Progenitor cell of endocrine pancreas (in vitro differentiated cells): Measurements from ENCODE around the gene CCDC178. TPM values are rescaled to one million over a fixed set of nuclear protein-coding genes. Genes with fewer than 3 reads are reported as not detected.

Experiments
- DNase-seq: peaks from one replicate; pipeline ENCODE4 v3.0.0; 2021; ENCODE audit warnings: low spot score; ENCODE audit not compliant: unreplicated experiment
- H3K27ac Mint-ChIP-seq: 2 replicates; pipeline ENCODE4 v1.8.0; 2021; ENCODE audit warnings: mild to moderate bottlenecking, moderate library complexity, mixed read lengths
- H3K27me3 Mint-ChIP-seq: 2 replicates; pipeline ENCODE4 v1.8.0; 2021; ENCODE audit warnings: mixed read lengths
- H3K36me3 Mint-ChIP-seq: 2 replicates; pipeline ENCODE4 v1.8.0; 2022; ENCODE audit warnings: mixed read lengths; ENCODE audit not compliant: insufficient read depth
- H3K4me1 Mint-ChIP-seq: 2 replicates; pipeline ENCODE4 v1.8.0; 2021; ENCODE audit warnings: low read depth, mixed read lengths
- H3K4me3 Mint-ChIP-seq: 2 replicates; pipeline ENCODE4 v1.8.0; 2021; ENCODE audit warnings: low read depth, mild to moderate bottlenecking, moderate library complexity, mixed read lengths
- H3K9me3 Mint-ChIP-seq: 2 replicates; pipeline ENCODE4 v1.8.0; 2021; ENCODE audit warnings: low read depth, mixed read lengths
- total RNA-seq: library from RNA; stranded (reverse); gene quantifications from 2 replicates; pipeline ENCODE4 v1.2.1, GENCODE V29; 2021
- TF ChIP-seq, protein P1 (sequence below): fragments of 200-600 bp; sonication (generic); IDR thresholded peaks from one replicate; pipeline ENCODE4 v1.5.0; 2021; ENCODE audit warnings: antibody characterized with exemption, mild to moderate bottlenecking; ENCODE audit not compliant: unreplicated experiment

The CCDC178 gene
- total RNA-seq, 1 donor from 2014 or later, result not detected

DNA sequence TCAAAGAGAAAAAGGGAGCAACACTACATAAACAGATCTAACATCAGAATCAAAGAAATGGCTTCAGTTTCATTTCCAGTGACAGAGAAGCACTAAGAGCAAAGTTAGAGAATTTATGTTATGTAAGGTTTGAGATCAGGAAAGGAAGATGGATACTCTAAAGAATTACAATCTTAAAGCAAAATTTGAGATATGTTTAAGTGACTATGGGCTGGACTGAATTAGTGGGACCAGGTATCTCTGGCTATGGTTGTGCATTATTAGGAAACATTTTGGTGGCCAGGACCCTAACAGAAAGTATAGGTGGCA is 208.2 kb downstream of the CCDC178 start:
- Mint-ChIP-seq H3K9me3 (no peaks in the 10 kb centered on the region), H3K36me3 (no peaks in the 10 kb centered on the region), H3K27me3 (no peaks in the 10 kb centered on the region), H3K4me3 (no peak overlapping the region), H3K4me1 (peaks cover 4% of the 10 kb centered on the region), H3K27ac (peak overlapping the region; percentile 69)
- no peak for DNase-seq
- TF ChIP-seq, protein P1, sequence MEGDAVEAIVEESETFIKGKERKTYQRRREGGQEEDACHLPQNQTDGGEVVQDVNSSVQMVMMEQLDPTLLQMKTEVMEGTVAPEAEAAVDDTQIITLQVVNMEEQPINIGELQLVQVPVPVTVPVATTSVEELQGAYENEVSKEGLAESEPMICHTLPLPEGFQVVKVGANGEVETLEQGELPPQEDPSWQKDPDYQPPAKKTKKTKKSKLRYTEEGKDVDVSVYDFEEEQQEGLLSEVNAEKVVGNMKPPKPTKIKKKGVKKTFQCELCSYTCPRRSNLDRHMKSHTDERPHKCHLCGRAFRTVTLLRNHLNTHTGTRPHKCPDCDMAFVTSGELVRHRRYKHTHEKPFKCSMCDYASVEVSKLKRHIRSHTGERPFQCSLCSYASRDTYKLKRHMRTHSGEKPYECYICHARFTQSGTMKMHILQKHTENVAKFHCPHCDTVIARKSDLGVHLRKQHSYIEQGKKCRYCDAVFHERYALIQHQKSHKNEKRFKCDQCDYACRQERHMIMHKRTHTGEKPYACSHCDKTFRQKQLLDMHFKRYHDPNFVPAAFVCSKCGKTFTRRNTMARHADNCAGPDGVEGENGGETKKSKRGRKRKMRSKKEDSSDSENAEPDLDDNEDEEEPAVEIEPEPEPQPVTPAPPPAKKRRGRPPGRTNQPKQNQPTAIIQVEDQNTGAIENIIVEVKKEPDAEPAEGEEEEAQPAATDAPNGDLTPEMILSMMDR, result no peak

DNA sequence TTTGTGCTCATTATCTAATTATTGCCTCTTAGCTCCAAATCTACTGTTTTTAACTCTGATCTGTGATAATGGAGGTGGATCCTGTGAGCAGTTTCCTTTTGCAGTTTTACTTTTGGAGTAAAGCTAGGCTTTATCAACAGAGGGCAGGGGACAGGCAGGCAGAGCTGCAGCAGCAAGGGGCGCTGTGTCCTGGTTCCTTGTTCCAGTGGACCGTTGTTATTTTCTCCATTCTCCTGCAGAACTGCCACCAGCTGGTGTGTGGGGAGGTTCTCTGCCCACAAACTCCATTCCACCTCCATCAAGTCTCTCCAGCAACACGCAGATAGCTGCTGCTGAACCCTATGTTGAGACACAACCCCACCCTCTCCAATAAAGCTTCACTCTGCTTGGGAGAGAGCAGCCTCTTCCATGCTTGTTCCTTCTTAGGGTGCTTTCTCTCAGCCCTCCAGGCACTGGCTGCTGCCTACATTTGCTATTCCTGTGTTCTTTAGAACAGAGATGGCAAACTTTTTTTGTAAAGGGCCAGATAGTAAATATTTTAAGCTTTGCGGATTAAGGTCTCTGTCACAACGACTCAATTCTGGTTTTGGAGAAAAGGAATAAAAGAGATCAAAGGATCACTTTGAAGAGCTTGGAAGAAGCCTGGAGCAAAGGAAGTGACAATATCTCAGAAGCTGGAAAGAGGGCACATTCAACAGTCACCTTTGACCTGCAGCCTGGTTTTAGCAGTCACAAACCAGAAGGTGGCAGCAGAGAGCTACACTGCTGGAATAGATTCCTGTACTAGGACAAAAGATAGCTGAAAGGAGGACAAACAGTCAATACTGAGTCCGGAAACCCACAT is 208.8 kb downstream of the CCDC178 start:
- TF ChIP-seq, protein P1, result peak; percentile 97
- Mint-ChIP-seq H3K4me3 (no peak overlapping the region), H3K9me3 (no peaks in the 10 kb centered on the region)

DNA sequence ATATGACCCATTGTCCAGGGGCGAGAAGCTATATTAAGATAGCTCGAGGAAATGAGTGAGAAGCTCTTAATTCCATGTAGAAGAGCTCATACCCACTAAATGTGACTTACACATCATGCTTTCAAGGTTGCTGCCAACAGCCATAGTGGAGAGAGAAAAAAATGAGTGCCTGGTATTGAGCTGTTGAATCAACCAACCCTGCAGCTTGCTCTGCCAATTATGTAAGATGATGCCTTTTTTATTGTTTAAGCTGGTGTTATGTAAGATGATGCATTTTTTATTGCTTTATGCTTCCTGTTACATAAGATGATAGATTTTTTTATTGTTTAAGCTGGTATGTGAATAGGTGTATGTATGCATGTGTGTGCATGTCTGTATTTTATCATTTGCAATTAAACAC is 228.2 kb downstream of the CCDC178 start:
- Mint-ChIP-seq H3K4me3 (no peak overlapping the region), H3K9me3 (no peaks in the 10 kb centered on the region), H3K36me3 (no peaks in the 10 kb centered on the region), H3K27me3 (peaks cover 19% of the 10 kb centered on the region), H3K4me1 (no peaks in the 10 kb centered on the region), H3K27ac (no peak overlapping the region)
- no peak for DNase-seq
- TF ChIP-seq, protein P1, result no peak

More for the DNA sequence above, 208.8 kb downstream of the CCDC178 start:
- no peaks in the 10 kb centered on the region for H3K36me3 Mint-ChIP-seq
- H3K4me1 Mint-ChIP-seq, result peaks cover 4% of the 10 kb centered on the region
- H3K27me3 Mint-ChIP-seq, result no peaks in the 10 kb centered on the region
- peak; percentile 70 for DNase-seq
- H3K27ac Mint-ChIP-seq, result peak overlapping the region; percentile 69

DNA sequence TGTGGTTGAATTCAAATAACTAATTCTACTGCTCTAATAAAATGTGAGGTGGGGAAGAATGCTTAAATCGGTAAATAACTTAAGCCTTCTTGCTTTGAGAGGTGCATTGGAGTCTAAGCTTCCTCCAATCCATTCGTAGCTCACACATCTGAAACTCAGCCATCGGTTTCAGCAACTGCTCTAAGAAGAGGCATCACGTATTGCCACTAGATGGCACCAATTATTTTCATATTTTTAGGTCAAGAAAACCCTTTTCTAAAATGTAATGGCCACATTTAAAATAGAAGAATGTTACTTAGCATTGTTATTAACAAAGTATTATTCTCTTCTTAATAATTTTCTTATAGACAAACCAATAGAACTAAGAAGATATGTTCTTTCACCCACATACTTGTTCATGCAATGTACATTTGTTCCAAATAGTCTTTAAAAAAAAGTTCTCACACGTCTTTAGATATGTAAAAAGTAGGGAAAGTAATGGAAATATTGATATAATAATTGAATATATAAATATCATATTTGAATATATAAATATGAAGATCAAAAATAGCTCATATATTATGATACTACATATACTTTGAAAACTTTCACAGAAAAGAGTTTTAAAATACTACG is 229.8 kb downstream of the CCDC178 start:
- no peaks in the 10 kb centered on the region for H3K4me1 Mint-ChIP-seq
- no peaks in the 10 kb centered on the region for H3K36me3 Mint-ChIP-seq
- H3K4me3 Mint-ChIP-seq, result no peak overlapping the region
- peaks cover 23% of the 10 kb centered on the region for H3K27me3 Mint-ChIP-seq
- H3K27ac Mint-ChIP-seq, result no peak overlapping the region
- DNase-seq, result no peak
- no peaks in the 10 kb centered on the region for H3K9me3 Mint-ChIP-seq
- TF ChIP-seq, protein P1, result peak; percentile 85

DNA sequence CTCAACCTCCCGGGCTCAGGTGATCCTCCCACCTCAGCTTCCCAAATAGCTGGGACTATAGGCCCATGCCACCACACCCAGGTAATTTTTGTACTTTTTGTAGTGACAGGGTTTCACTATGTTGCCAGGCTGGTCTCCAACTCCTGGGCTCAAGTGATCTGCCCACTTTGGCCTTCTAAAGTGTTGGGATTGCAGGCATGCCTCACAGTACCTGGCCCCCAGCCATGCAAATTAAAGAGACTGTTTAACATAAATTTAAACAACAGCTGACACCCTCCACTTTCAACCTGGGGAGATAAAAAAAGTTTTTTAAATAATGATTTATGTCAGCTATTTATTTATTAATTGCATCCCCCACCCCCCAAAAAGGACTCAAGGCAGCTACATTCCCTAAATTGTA is 234.7 kb downstream of the CCDC178 start:
- Mint-ChIP-seq H3K4me1 (peaks cover 5% of the 10 kb centered on the region), H3K27me3 (peaks cover 23% of the 10 kb centered on the region), H3K9me3 (no peaks in the 10 kb centered on the region), H3K36me3 (no peaks in the 10 kb centered on the region), H3K4me3 (no peak overlapping the region), H3K27ac (no peak overlapping the region)
- TF ChIP-seq, protein P1, result no peak
- no peak for DNase-seq
